ENCODE measurements around the gene INTS3. TPM values are rescaled to one million over a fixed set of nuclear protein-coding genes. Genes with fewer than 3 reads are reported as not detected.

Gene INTS3
- total RNA-seq, 2 experiments from 2014 or later, result 39.3 to 40.4 TPM

GRCh38 chr1:153796786-153797659 lies 69.2 kb downstream of the INTS3 start:
- Mint-ChIP-seq H3K36me3 (ENCODE audit: low read depth) (no peaks in the 10 kb centered on the region), H3K4me1 (ENCODE audit: low read depth) (peaks cover 2% of the 10 kb centered on the region), H3K27me3 (ENCODE audit: low read depth) (no peaks in the 10 kb centered on the region), H3K9me3 (no peaks in the 10 kb centered on the region), H3K27ac (no peak overlapping the region), H3K4me3 (no peak overlapping the region)
- peak; percentile 95 for DNase-seq
- intact Hi-C loops (cut with micrococcal nuclease), result loop anchor here (1.0 to 5.0 kb wide), 6 partner anchors 120 to 476 kb away; partner anchors contain the start of genes CREB3L4, HAX1, NPR1 and RAB13
- CTCF ChIA-PET, result interaction anchor here (0.5 to 3.6 kb wide), 19 partner anchors 13 to 538 kb away, joined by 3 to 58 read pairs (median 4); partner anchors contain the start of genes DENND4B, RAB13, RPS27 and SLC27A3

- intact Hi-C loops (cut with micrococcal nuclease), result loop anchor here (5.0 kb wide), 1 partner anchor 121 kb away; the partner anchor contains the start of gene NPR1
- Mint-ChIP-seq H3K27me3 (ENCODE audit: low read depth) (no peaks in the 10 kb centered on the region), H3K27ac (no peak overlapping the region), H3K4me1 (ENCODE audit: low read depth) (peaks cover 2% of the 10 kb centered on the region), H3K36me3 (ENCODE audit: low read depth) (no peaks in the 10 kb centered on the region), H3K9me3 (no peaks in the 10 kb centered on the region), H3K4me3 (no peak overlapping the region)
- DNase-seq, result peak; percentile 4
- CTCF ChIA-PET, result interaction anchor here (0.6 to 3.6 kb wide), 7 partner anchors 8 to 288 kb away, joined by 3 to 58 read pairs (median 3); partner anchors contain the start of gene RAB13
Observed at GRCh38 chr1:153798468-153798780, 70.6 kb downstream of the INTS3 start.

GRCh38 chr1:153799016-153799415 lies 71.2 kb downstream of the INTS3 start:
- DNase-seq, result no peak
- no peak overlapping the region for H3K27ac Mint-ChIP-seq
- peaks cover 5% of the 10 kb centered on the region for H3K4me1 Mint-ChIP-seq (ENCODE audit: low read depth)
- no peaks in the 10 kb centered on the region for H3K9me3 Mint-ChIP-seq
- H3K27me3 Mint-ChIP-seq (ENCODE audit: low read depth), result no peaks in the 10 kb centered on the region
- intact Hi-C loops (cut with micrococcal nuclease), result loop anchor here (5.0 kb wide), 1 partner anchor 122 kb away; the partner anchor contains the start of gene NPR1
- no peaks in the 10 kb centered on the region for H3K36me3 Mint-ChIP-seq (ENCODE audit: low read depth)
- no peak overlapping the region for H3K4me3 Mint-ChIP-seq
- CTCF ChIA-PET, result interaction anchor here (1.5 to 3.6 kb wide), 2 partner anchors 8 to 187 kb away, joined by 3 to 58 read pairs; partner anchors contain the start of gene RAB13

- no peaks in the 10 kb centered on the region for H3K9me3 Mint-ChIP-seq
- intact Hi-C loops (cut with micrococcal nuclease), result loop anchor here (5.0 kb wide), 1 partner anchor 123 kb away; the partner anchor contains the start of gene NPR1
- peaks cover 10% of the 10 kb centered on the region for H3K4me1 Mint-ChIP-seq (ENCODE audit: low read depth)
- H3K27ac Mint-ChIP-seq, result no peak overlapping the region
- no peaks in the 10 kb centered on the region for H3K36me3 Mint-ChIP-seq (ENCODE audit: low read depth)
- CTCF ChIA-PET, result interaction anchor here (3.6 kb wide), 1 partner anchor 187 kb away, joined by 58 read pairs; the partner anchor contains the start of gene RAB13
- no peaks in the 10 kb centered on the region for H3K27me3 Mint-ChIP-seq (ENCODE audit: low read depth)
- H3K4me3 Mint-ChIP-seq, result no peak overlapping the region
- DNase-seq, result no peak
Observed at GRCh38 chr1:153799566-153800465, 72.0 kb downstream of the INTS3 start.

- CTCF ChIA-PET, result no interaction called here
- intact Hi-C loops (cut with micrococcal nuclease), result no loop called here
Observed at GRCh38 chr1:153800516-153800915, 72.7 kb downstream of the INTS3 start.

GRCh38 chr1:153801028-153801625 lies 73.3 kb downstream of the INTS3 start:
- H3K27ac Mint-ChIP-seq, result peak overlapping the region; percentile 64
- no peaks in the 10 kb centered on the region for H3K27me3 Mint-ChIP-seq (ENCODE audit: low read depth)
- DNase-seq, result no peak
- no peak overlapping the region for H3K4me3 Mint-ChIP-seq
- CTCF ChIA-PET, result interaction anchor here (1.1 kb wide), 1 partner anchor 185 kb away, joined by 4 read pairs; the partner anchor contains the start of gene RAB13
- H3K9me3 Mint-ChIP-seq, result no peaks in the 10 kb centered on the region
- peaks cover 23% of the 10 kb centered on the region for H3K4me1 Mint-ChIP-seq (ENCODE audit: low read depth)
- no peaks in the 10 kb centered on the region for H3K36me3 Mint-ChIP-seq (ENCODE audit: low read depth)
- intact Hi-C loops (cut with micrococcal nuclease), result no loop called here

More at GRCh38 chr1:153800516-153800915, 72.7 kb downstream of the INTS3 start:
- Mint-ChIP-seq H3K27ac (no peak overlapping the region), H3K4me1 (ENCODE audit: low read depth) (peaks cover 16% of the 10 kb centered on the region), H3K4me3 (no peak overlapping the region), H3K9me3 (no peaks in the 10 kb centered on the region), H3K36me3 (ENCODE audit: low read depth) (no peaks in the 10 kb centered on the region), H3K27me3 (ENCODE audit: low read depth) (no peaks in the 10 kb centered on the region)
- no peak for DNase-seq

GRCh38 chr1:153801786-153802697 lies 74.2 kb downstream of the INTS3 start:
- peaks cover 28% of the 10 kb centered on the region for H3K4me1 Mint-ChIP-seq (ENCODE audit: low read depth)
- H3K27me3 Mint-ChIP-seq (ENCODE audit: low read depth), result no peaks in the 10 kb centered on the region
- no peaks in the 10 kb centered on the region for H3K36me3 Mint-ChIP-seq (ENCODE audit: low read depth)
- CTCF ChIA-PET, result interaction anchor here (1.1 kb wide), 1 partner anchor 184 kb away, joined by 4 read pairs; the partner anchor contains the start of gene RAB13
- H3K4me3 Mint-ChIP-seq, result no peak overlapping the region
- DNase-seq, result no peak
- intact Hi-C loops (cut with micrococcal nuclease), result no loop called here
- no peak overlapping the region for H3K27ac Mint-ChIP-seq
- H3K9me3 Mint-ChIP-seq, result no peaks in the 10 kb centered on the region

- no peaks in the 10 kb centered on the region for H3K27me3 Mint-ChIP-seq (ENCODE audit: low read depth)
- peaks cover 27% of the 10 kb centered on the region for H3K4me1 Mint-ChIP-seq (ENCODE audit: low read depth)
- intact Hi-C loops (cut with micrococcal nuclease), result loop anchor here (2.0 kb wide), 3 partner anchors 21 to 163 kb away; partner anchors contain the start of genes CREB3L4 and DENND4B
- H3K36me3 Mint-ChIP-seq (ENCODE audit: low read depth), result no peaks in the 10 kb centered on the region
- no peaks in the 10 kb centered on the region for H3K9me3 Mint-ChIP-seq
- H3K27ac Mint-ChIP-seq, result no peak overlapping the region
- no peak overlapping the region for H3K4me3 Mint-ChIP-seq
- CTCF ChIA-PET, result interaction anchor here (1.0 to 1.2 kb wide), 2 partner anchors 23 to 143 kb away, joined by 3 to 4 read pairs; partner anchors contain the start of gene DENND4B
- DNase-seq, result no peak
Observed at GRCh38 chr1:153803470-153804056, 75.7 kb downstream of the INTS3 start.

- Mint-ChIP-seq H3K9me3 (no peaks in the 10 kb centered on the region), H3K36me3 (ENCODE audit: low read depth) (no peaks in the 10 kb centered on the region), H3K27ac (peak overlapping the region; percentile 66), H3K27me3 (ENCODE audit: low read depth) (no peaks in the 10 kb centered on the region), H3K4me3 (no peak overlapping the region), H3K4me1 (ENCODE audit: low read depth) (peaks cover 27% of the 10 kb centered on the region)
- intact Hi-C loops (cut with micrococcal nuclease), result loop anchor here (2.0 kb wide), 3 partner anchors 21 to 163 kb away; partner anchors contain the start of genes CREB3L4 and DENND4B
- CTCF ChIA-PET, result interaction anchor here (0.8 to 1.4 kb wide), 4 partner anchors 22 to 182 kb away, joined by 3 to 4 read pairs (median 4); partner anchors contain the start of genes GATAD2B and RAB13
- DNase-seq, result no peak
Observed at GRCh38 chr1:153804112-153804511, 76.3 kb downstream of the INTS3 start.

- Mint-ChIP-seq H3K27ac (peak overlapping the region; percentile 90), H3K4me3 (peak overlapping the region; percentile 17), H3K4me1 (ENCODE audit: low read depth) (peaks cover 27% of the 10 kb centered on the region), H3K36me3 (ENCODE audit: low read depth) (peaks cover 7% of the 10 kb centered on the region), H3K27me3 (ENCODE audit: low read depth) (no peaks in the 10 kb centered on the region), H3K9me3 (no peaks in the 10 kb centered on the region)
- DNase-seq, result peak; percentile 88
- intact Hi-C loops (cut with micrococcal nuclease), result loop anchor here (1.0 to 5.0 kb wide), 7 partner anchors 22 to 185 kb away; partner anchors contain the start of genes CREB3L4, CRTC2, DENND4B and RPS27
- CTCF ChIA-PET, result interaction anchor here (1.0 to 2.5 kb wide), 4 partner anchors 84 to 467 kb away, joined by 3 to 10 read pairs (median 4); partner anchors contain the start of genes DENND4B and GATAD2B
Observed at GRCh38 chr1:153805042-153805745, 77.3 kb downstream of the INTS3 start.

Measured in activated naive CD4-positive, alpha-beta T cell treated with anti-CD3 and anti-CD28 coated beads for 36 hours (primary cell).